ENCODE measurements around the gene CASKIN2. TPM values are rescaled to one million over a fixed set of nuclear protein-coding genes. Genes with fewer than 3 reads are reported as not detected.

The CASKIN2 gene
- total RNA-seq = not detected

- peak; percentile 57 for DNase-seq
Observed at GRCh38 chr17:75515496-75516254, at the start of gene CASKIN2. Gene CASKIN2, minus strand, starts transcription at chr17:75515537. Its CDS starts 1,733 bp downstream, at chr17:75513804.

- DNase-seq = no peak
Observed at GRCh38 chr17:75565066-75565465, 49.7 kb upstream of the CASKIN2 start.

- DNase-seq = no peak
Observed at GRCh38 chr17:75564195-75564594, 48.9 kb upstream of the CASKIN2 start.

GRCh38 chr17:75563063-75563758 lies 47.9 kb upstream of the CASKIN2 start:
- no peak for DNase-seq

GRCh38 chr17:75561927-75562603 lies 46.7 kb upstream of the CASKIN2 start:
- DNase-seq = no peak

- DNase-seq = no peak
Observed at GRCh38 chr17:75559958-75560533, 44.7 kb upstream of the CASKIN2 start.

GRCh38 chr17:75558666-75559530 lies 43.6 kb upstream of the CASKIN2 start:
- DNase-seq = no peak

GRCh38 chr17:75557852-75558665 lies 42.7 kb upstream of the CASKIN2 start:
- DNase-seq = no peak

- DNase-seq = no peak
Observed at GRCh38 chr17:75557075-75557851, 41.9 kb upstream of the CASKIN2 start.

- DNase-seq = no peak
Observed at GRCh38 chr17:75555679-75556153, 40.4 kb upstream of the CASKIN2 start.

GRCh38 chr17:75553295-75554110 lies 38.2 kb upstream of the CASKIN2 start:
- no peak for DNase-seq

- no peak for DNase-seq
Observed at GRCh38 chr17:75552425-75553294, 37.3 kb upstream of the CASKIN2 start.

- DNase-seq = no peak
Observed at GRCh38 chr17:75551266-75551665, 35.9 kb upstream of the CASKIN2 start.

- no peak for DNase-seq
Observed at GRCh38 chr17:75550139-75550465, 34.8 kb upstream of the CASKIN2 start.

GRCh38 chr17:75549246-75550138 lies 34.2 kb upstream of the CASKIN2 start:
- DNase-seq = no peak

GRCh38 chr17:75548813-75549212 lies 33.5 kb upstream of the CASKIN2 start:
- no peak for DNase-seq

- DNase-seq = no peak
Observed at GRCh38 chr17:75547091-75547490, 31.8 kb upstream of the CASKIN2 start.

GRCh38 chr17:75546181-75546580 lies 30.8 kb upstream of the CASKIN2 start:
- no peak for DNase-seq

Measured in effector CD4-positive, alpha-beta T cell (primary cell).